NCI-H1417 (cell line): Measurements from ENCODE around the gene EDRF1.
"Not testable (repeated sequence)": the region's sequence is repeated elsewhere in the genome, so short reads cannot be mapped to it uniquely, and the experiment has no call there.

Experiments used
- DNase-seq, 3 experiments: peaks; one replicate each; lab custom pipeline; 2025; lab: John Stamatoyannopoulos, UW

The EDRF1 gene

DNA sequence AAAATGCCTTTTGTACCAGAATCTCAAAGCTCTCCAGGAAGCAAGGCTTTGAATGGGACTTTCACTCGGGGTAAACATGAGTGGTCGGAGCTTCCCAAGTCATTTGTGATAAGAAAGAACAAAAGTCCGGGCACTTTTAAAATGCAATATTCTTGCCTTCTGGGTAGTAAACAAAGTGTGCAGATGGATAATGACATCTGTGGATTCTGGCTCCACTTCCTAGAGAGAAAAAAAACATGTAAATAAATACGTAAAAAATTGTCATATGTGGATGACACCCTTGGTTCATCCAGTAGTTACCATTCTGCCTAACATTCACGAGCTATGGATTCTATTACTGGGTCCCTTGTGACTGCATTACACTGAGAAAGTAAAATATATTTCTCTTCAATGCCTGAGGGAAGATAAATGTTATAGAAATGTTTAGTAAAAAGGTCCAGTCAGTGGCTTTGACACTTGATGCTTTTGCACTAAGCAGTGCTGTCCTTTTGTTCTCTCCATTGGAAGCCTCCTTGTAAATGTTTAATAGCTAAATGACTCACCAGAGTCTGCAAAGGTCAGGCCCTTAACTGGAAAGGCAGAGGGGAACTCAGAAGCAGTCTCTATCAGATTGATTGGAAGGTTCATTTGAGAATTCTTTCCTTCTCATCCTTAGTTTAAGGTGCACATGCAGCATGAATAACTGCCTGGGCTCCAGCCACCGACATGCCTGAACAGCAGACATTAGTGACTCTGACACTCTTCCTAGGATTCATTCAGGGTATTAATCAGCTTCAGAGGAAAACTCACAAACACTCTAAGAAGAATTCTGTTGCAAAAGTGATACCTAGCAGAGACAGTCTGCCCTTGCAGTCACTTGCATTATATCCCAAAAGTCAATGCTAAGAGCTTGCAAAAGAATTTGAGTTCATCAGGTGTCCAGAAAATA, 11.7 kb upstream of the EDRF1 start:
- no peak for DNase-seq

DNA sequence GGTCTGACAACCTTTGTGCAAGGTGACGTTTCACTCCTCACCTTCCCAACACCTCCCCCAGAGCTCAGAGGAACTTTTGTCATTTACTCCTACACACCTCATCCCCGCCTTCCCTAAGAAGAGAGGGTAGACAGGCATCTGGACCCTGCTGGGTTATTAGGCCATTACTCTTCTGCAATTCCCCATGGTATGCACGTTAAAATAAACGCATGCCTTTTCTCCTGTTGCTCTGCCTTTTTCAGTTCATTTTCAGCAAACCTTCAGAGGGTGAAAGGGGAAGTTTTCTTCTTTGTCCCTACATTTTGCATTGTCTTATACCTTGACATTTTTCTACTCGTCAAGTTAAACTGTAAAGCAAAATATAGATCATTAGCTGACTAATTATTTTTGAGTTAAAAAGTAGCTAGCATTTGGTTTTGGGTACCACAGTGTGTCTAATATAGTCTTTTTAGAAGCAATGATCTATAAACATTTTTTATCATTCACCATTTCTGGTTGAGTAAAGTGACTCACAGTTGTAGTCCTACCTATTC, 10.5 kb upstream of the EDRF1 start:
- no peak for DNase-seq

DNA sequence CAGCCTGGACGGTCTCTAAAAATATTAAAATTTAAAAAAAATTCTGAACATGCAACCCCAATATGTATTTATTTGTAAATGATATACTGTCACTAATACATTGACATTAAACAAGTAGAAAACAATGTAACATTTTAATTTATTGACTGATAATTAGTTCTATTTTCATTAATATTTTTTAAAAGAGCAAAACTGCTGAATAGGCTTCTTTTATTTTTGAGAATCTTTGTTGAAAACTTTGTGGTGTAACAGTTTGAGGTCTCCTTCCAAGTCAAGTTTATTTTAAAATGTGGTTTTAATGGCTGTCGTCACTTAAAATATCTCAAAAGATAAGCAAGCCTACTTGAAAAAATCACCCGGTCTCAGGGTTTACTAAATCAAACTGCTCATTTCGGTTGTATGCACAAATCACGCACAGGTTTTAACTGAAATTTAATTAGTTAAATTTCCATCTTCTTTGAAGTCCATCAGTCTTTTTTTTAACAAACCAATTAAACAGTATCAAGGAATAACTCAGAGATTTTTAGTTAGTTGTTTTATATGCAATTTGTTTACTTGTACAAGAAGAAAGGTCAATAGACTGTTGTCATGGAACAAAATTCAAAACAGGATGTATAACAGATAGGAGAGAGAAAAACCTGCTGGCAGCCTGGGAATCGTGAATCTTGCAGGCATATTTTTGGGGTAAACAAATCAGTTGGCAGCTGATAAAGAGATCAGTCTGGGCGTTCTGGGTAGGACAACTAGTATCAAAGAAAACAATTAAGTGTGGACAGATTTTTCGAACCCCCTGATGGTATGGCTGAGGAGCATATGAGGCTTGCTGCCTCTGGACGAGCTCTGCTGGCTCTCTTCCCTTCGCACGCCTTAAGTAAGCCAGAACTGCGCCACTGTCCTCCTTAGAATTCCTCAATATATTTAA, 9.7 kb upstream of the EDRF1 start:
- no peak for DNase-seq

DNA sequence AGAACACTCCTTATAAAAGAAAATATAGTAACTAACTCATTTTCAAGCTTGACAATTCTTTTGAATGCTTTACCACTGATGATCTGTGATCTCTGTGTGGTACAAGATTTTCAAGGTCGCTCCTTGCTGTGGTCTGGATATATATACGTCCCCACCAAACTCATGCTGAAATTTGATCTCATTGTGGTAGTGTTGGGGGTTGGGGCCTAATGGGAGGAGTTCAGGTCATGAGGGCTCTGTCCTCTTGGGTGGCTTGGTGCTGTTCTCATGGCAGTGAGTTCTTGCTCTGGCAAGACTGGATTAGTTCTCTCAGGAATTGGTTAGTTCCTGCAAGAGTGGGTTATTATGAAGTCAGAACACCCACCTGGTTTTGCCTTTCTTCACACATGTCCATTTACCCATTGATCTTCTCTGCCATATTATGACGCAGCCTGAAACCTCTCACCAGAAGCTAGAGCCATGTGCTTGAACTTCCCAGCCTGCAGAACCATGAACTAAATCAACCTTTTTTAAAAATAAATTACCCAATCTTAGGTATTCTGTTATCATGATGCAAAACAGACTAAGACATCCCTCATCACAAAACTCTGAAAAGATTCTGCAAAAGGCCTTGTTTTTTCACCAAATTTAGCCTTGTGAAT, 8.3 kb upstream of the EDRF1 start:
- DNase-seq: no peak

DNA sequence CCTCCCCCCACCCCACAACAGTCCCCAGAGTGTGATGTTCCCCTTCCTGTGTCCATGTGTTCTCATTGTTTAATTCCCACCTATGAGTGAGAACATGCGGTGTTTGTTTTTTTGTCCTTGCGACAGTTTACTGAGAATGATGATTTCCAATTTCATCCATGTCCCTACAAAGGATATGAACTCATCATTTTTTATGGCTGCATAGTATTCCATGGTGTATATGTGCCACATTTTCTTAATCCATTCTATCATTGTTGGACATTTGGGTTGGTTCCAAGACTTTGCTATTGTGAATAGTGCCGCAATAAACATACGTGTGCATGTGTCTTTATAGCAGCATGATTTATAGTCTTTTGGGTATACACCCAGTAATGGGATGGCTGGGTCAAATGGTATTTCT, 4.8 kb upstream of the EDRF1 start:
- DNase-seq: not testable (repeated sequence)

DNA sequence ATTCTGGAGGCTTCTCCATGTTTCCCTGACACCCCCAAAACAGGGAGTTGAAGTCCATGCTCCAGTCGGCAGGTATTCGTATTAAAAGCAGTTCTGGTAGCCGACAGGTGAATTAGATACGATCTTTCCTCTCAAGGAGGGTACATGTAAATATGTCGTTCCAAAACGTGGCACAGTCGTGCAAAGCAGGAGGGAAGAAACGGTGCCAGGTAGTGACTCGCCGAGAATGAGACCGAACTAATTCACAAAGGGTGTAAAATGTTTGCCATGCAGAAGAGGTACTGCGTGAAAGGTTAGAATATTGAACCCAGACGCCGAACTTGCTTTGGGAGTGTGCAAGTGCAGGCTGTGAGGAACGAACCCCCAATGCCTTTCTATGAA, 483 bp downstream of the EDRF1 start:
- peak in 1 of 3 experiments; percentile 69 for DNase-seq

DNA sequence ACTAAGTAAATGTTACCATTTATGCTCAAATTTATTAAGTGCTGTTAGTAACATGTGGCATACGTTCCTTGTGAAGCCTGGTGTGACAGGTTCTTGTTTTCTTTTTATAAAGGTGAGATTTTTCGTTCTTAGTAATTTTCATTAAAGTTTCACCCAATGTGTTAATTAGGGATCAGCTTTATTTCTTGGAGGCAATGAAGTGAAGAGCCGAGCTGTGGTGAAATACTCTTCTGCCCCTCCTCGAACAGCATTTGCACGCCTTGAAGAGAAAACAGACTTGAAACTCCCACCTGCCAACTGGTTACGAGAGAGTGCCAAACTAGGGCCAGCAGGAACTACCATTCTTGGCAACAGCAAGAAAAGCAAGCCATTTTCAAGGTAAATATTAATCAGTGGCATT, 1.5 kb downstream of the EDRF1 start:
- no peak for DNase-seq

DNA sequence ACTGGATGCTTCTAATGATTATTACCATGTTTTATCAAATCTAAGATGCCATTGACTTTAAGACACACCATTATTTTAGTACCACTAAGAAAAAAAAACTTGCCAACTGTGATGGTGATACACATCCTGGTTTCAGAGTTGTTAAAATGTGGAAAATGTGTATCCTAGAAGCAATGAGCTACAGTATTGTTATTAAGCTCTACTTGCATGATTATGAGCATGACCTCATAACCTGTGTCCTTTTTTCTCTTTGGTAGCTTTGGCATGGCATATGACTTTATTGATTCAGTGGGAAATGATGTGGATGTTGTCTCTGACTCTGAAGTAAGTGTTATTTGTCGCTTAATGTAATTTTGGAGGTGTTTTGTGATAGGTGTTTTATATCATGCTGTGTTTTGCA, 3.3 kb downstream of the EDRF1 start:
- DNase-seq: no peak

DNA sequence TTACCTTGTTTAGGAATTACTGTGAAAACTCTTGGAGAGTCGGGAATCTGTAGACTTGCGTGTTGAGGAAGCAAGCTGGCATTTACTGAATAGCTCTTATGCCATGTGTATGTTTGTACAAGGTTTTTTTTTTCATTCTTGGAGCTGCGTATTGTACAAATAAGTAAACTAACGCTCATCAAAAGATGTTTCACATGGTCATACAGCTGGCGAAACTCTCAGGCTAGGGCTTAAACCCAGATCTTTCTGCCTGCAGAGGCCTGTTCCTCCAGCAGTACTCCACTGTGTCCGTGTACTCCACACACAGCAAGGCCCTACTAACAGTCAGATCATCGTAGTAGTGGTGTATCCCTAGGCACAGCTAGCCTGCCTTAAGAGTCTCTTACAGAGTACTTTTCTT, 7.4 kb downstream of the EDRF1 start:
- DNase-seq: no peak

DNA sequence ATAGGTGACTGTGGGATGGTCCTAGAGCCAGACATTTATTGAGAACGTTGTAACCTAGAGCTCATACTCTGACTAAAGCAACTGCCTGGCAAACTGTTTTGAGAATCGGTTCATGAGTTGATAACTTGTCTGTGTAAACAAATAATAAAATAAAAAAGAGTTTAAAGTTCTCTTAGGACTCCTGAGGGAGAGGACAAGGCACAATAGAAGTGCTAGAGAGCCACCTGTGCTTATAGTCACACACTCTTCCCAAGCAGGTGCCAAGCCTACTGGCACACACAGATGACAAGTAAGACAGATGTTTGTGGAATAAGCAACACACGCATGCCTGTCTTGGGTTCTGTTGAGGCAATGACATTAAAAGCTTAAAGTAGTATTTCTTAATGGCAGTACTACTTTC, 7.9 kb downstream of the EDRF1 start:
- DNase-seq: no peak

DNA sequence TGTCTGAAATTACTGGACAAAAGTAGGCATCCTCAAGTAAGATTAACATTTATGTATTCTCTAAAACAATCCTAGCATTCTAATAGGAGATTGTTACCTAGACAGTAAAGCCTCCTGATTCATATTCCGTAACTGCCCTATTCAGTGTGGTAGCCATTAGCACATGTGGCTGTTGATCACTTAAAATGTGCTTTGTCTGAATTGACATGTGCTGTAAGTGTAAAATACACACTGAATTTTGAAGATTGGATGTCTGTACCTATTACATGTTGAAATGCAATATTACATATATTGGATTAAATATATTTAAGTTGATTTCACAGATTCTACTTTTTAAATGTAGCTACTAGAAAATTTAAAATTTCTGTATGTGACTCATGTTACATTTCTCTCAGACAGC, 14.6 kb downstream of the EDRF1 start:
- no peak for DNase-seq

DNA sequence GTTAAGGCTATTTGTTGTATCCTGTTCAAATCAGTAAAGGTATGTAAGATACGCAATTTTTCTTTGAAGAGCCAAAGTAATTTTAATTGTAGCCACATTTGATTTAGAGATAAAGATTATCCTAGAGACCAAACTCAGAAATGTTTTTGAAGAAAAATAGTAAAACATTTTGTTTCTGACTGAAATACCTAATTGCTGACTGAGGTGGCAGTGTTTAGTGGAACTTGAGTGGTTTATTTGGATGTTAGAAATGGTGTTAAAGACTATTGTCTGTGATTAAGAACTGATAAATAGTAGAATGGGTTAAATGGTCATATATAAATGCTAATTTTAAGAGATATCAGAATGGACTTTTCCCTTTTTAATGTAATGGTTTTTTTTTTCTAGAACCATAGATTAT, 15.3 kb downstream of the EDRF1 start:
- DNase-seq: no peak

DNA sequence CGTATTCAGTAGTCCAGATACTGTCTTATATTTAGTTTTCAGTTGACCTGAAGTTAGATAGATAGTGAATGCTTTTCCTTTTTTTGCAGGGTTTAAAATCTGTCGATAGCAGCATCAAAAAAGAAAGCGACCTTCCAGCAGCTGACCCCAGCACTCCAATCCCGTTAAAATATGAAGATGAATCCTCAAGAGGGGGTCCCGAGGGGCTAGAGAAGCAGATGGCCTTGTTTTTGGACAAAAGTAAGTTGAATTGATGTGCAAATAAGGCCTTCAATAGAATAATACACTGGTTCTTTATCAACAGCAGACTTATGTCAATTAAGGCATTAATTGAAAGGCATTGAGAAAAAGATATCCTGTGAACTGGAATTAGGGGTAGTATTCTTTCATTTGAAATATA, 18.7 kb downstream of the EDRF1 start:
- DNase-seq: no peak

DNA sequence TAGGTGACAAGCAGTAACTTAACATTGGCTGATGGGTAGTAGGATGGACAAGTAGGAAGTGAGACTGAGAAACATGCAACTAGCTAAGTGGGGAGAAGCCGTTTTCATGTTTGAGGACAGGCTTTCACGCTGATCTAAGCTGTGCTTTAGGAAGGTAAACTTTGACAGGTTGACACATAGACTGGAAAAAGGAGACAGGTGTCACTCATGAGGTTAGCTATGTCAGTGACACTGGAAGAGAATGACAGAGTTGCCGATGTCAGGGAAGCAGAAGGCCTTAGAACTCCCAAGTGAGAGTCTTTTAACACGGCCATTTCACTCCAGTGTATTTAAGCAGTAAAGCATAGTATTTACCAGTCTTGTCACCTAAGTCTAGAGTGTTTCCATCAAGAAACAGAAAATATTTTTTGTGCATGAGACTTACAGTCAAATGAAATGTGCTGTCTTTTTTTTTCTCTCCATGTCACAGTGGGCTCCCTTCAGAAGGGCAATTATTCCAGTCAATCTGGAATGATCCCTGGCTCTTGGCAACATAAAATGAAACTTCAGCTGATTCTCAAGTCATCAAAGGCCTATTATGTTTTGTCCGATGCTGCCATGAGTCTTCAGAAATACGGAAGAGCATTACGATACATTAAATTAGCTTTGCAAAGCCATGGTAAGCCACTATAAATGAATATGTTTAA, 20.6 kb downstream of the EDRF1 start:
- DNase-seq: no peak

DNA sequence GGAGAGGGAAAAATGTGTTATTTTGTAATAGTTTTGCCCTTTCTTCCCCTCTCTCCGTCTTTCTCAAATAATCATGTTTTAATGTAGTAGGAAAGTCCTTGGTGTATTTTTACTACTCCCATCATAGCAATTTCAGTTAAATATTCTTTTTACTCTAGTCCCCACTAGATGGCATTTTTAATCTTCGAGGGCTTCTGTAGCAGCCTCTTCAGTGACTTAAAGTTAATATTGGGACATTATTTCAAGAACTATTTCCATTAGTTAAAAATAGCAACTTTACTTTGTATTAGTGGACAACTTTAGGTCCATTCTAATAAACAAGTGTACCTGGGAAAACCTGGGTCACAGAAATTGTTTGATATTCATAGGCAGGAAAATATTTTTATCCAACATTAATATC, 23.0 kb downstream of the EDRF1 start:
- DNase-seq: no peak

DNA sequence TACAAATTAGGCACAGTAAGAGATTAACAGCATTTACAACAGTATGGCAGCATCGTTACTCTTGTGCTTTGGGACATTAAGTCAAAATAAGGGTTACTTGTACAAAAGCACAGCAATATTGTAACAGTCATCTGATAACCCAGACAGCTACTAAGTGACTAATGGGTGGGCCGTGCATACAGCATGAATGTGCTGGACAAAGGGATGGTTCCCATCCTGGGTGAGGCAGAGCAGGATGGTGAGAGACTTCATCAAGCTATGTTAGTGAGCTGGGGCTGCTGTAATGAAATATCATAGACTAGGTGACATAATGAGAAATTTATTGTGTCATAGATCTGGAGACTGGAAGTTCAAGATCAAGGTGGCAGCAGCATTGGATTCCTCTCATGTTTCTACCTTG, 25.4 kb downstream of the EDRF1 start:
- DNase-seq: no peak

DNA sequence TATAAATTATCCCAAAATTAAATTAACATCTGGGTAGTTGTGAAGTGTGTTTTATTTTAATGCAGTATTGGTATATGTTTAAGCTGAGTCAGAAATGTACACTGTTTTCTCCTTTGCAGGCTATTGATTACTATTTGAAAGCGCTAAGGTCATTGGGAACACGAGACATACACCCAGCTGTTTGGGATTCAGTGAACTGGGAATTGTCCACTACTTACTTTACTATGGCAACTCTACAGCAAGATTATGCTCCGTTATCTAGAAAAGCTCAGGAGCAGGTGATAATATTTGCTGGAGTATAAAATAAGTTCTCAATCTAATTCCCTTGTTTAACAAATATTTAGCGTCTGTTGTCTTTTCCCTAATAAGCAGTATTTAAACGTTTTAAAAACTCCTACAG, 27.9 kb downstream of the EDRF1 start:
- no peak for DNase-seq

DNA sequence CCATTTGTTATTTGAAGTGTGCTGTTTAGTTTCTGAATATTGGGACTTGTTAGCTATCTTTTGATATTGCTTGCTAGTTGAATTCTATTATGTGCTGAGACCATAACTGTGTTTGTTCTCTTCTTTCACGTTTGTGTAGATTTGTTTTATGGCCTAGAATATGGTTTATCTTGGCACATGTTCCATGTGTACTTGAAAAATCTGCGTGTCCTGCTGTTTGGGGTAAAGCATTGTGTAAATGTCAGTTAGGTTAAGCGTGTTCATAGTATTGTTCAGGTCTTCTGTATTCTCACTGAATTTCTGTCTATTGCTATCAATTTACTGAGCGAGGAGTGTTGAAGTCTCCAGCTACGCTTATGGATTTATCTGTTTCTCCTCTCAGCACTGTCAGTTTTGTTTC, 36.7 kb downstream of the EDRF1 start:
- DNase-seq: no peak

DNA sequence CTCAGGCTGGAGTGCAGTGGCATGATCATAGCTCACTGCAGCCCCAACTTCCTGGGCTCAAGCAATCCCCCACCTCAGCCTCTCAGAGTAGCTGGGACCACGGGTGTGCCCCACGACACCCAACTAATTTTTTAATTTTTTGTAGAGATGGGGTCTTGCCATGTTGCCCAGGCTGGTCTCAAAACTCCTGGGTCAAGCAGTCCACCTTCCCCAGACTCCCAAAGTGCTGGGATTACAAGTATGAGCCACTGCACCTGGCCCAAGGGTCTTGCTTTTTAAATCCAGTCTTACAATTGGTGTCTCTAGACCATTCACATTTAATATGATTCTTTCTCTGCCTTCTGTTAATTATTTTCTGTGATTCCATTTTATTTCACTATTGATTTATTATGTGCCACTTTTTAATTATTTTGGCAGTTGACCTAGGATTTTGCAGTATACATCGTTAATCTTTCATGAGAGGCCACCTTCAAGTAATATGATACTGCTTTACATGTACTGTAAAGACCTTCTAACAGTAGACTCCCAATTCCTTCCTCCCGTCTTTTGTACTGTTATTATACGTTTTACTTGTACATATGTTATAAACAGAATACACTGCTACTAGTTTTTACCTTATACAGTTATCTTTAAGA, 37.5 kb downstream of the EDRF1 start:
- DNase-seq: peak in 1 of 3 experiments; percentile 1

DNA sequence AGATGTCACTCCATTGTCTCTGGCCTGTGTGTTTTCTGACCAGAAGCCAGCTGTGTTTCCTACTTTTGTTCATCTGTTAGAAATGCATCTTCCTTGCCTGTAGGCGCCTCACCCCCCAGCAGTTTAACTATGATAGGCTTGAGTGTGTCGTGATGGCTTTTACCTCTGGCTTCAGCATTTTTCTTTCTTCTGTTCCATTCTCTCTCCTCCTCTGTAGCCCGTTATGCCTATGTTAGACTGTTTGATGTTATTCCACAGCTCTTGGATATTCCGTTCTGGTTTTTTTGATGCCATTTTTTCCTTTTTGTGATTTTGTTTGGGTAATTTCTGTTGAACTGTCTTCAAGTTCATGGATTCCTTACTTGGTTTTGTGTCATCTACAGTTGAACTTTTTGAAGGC, 38.2 kb downstream of the EDRF1 start:
- no peak for DNase-seq

DNA sequence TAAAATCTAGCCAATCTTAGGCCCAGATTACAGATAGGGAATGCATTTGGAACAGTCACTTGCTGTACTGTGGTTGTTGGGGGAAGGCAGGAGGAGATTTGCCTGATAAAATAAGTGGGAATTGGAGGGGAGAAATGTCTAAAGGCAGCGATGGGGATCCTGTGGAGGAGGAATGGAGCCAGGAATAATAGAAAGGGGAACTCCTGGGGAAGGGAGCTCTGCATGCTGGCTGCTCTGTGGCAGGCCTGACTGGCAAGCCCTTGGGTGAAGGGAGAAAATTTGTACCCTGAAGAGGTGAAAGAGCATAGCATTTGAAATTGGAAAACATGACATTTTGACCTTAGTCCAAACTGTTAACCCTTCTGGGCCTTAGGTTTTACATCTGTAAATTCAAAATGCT, 42.5 kb downstream of the EDRF1 start:
- DNase-seq: no peak
